Measurements from ENCODE around the gene TBRG1.

The TBRG1 gene

DNA sequence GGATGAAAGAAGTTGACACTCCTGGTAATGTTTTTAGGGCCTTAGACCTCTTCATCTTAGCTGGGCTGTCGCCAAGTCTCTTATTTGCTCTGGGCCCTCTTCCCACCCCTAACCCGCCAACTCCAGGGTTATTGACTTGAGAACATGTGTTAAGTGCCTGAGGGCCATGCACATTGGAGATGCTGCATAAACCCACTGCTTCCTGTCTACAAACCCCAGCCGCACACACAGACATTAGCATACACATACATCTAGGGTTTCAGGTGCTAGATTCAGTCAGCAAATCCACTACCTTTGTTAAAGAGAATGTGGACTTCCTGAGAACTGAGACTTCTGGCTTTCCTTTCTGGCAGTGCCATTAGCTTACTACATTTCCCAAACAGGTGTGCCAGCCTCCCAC, 10.6 kb upstream of the TBRG1 start:
- in situ Hi-C loops (cut with MboI; ENCODE audit: low sequenced_read_pairs), result no loop called here

DNA sequence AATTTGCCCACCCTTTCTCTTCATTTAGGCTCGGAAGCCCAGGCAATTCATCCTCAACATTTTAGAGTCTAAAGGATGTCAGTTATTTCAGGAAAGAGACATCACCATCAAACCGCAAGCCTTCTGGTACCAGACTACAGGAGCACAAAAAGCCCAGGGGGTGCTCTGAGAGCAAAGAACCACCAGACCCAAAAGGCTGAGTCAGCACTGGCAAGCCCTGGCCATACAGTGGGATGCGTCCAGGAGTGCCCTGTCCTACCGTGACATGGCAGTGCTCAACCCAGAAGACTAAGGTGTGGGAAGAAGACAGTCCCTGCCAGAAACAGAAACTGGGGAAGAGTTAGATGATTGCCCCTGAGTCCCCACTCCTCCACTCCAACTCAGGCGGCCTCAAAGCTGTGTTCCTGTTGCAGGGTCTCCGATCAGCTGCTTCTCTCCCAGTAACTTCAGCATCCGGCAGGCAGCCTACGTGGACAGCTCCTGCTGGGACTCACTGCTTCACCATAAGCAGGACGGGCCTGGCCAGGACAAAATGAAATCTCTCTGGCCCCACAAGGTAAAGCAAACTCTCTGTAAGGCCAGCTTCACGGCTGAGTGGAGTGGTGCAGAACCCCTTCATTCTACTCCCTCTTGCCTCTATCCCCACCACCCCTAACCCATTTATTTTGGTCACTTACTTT, 10.0 kb upstream of the TBRG1 start:
- in situ Hi-C loops (cut with MboI; ENCODE audit: low sequenced_read_pairs), result no loop called here

DNA sequence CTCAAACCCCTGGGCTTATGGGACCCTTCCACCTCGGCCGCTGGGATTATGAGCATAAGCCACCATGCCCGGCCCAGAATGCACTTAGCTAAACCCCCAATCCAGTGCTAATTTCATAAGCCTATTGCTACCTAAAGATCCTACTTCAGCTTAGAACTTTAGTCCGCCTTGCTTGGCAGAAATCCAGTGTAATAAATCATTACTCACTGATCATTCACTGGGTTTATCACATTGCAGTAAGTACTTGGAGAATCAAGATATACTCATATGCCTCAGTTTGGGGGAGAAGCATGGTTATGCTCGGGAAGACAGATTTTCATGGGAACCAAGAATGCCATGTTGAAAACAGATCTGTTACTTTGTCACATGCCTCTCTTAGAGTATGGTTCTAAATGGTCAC, 3.8 kb upstream of the TBRG1 start:
- in situ Hi-C loops (cut with MboI; ENCODE audit: low sequenced_read_pairs), result no loop called here

DNA sequence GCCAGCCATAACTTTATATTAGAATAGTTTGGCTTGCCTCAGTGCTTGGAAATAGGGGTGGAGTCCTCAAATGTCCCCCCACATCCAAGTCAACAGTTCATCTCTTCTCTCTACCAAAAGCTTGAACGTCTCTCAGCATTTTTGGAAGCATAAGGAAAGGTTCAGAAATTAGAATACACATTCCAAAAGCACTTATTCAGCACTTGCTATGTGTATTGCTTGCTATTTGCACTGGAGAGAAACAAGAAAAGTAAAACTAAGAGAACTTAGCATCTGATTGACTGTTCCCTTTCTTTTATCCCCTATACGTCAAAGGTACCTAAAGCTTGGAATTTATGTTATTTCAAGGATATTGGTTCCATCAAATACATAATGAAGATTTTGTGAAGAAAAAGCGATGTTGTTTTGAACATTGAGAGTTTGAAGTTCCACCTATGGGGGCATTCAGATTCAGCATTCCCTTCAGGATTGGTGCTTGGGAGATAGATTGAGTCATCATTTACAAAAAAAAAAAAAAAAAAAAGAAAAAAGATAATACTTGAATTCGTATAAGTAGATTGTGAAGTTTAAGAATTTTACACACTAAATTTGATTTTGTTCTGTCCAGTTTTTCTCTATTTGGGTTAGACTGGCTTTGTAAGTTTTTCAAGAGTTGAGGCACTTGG, 1.3 kb downstream of the TBRG1 start:
- in situ Hi-C loops (cut with MboI; ENCODE audit: low sequenced_read_pairs), result no loop called here

DNA sequence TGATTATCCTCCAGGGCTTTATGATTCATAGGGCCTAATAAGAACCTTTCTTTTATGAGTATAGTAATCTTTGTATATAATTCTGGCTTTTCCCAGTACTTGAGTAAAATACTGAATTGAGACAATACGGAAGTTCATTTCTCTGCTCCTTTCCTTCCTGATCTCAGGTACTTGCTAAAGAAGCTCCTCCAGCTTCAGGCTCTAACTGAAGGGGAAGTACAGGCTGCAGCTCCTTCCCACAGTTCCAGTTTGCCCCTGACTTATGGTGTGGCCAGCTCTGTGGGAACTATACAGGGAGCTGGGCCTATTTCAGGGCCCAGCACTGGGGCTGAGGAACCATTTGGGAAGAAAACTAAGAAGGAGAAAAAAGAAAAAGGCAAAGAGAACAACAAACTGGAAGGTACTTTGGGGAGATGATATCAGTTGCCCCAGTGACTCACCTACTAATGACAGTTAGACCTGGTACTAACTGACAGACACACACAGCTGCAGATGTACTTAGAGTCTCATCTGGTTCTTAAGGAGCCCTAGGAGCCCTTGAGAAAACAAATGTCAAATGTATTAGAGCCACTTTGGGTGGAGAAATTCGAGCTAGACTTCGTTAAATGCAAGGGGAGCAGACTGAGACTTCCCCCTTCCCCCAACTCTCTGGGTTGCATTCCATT, 3.0 kb downstream of the TBRG1 start:
- in situ Hi-C loops (cut with MboI; ENCODE audit: low sequenced_read_pairs), result no loop called here

- in situ Hi-C loops (cut with MboI; ENCODE audit: low sequenced_read_pairs), result no loop called here
Observed at GRCh38 chr11:124627546-124627945, 4.9 kb downstream of the TBRG1 start.

- in situ Hi-C loops (cut with MboI; ENCODE audit: low sequenced_read_pairs), result no loop called here
Observed at GRCh38 chr11:124629961-124630360, 7.3 kb downstream of the TBRG1 start.

DNA sequence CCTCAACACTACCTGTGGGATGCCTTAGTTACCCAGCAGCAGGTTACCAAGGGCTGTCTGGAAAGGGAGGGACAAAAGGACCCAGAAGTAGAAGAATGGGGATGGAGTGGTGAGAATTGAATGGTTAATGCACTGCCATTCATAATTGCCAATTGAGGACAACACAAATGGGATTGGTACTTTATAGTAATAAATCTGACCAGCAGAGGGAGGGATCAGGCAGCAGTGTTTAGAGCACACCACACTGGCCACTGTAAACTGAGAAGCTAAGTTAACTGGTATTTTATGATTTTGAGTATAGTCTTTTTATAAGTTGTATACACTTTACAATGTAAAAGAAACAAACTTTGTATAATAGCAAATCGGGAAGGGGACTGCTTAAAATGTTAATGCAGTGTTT, 10.7 kb downstream of the TBRG1 start:
- in situ Hi-C loops (cut with MboI; ENCODE audit: low sequenced_read_pairs), result no loop called here

GRCh38 chr11:124635932-124636331, 13.3 kb downstream of the TBRG1 start:
- in situ Hi-C loops (cut with MboI; ENCODE audit: low sequenced_read_pairs), result no loop called here

DNA sequence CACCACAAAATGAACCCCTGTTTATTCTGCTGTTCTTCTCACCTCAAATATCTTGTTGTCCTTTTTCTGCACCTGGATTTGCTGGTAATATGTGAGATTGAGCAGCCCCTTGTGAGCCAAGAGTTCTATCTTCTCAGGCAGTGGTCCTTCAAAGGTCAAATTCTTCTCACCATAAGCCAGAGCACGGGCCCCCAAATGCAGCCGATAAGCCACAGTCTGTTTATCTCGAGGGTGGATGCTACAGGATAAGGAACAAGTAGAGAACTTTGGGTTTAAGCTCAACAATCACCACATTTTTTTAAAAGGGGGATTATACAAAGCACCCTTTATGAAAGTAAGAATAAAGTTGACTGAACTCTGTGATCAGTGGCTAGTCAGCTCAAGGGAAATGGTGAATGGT, 15.8 kb downstream of the TBRG1 start:
- in situ Hi-C loops (cut with MboI; ENCODE audit: low sequenced_read_pairs), result no loop called here

- in situ Hi-C loops (cut with MboI; ENCODE audit: low sequenced_read_pairs), result no loop called here
Observed at GRCh38 chr11:124639186-124639585, 16.5 kb downstream of the TBRG1 start.

GRCh38 chr11:124640666-124641065, 18.0 kb downstream of the TBRG1 start:
- in situ Hi-C loops (cut with MboI; ENCODE audit: low sequenced_read_pairs), result no loop called here

- in situ Hi-C loops (cut with MboI; ENCODE audit: low sequenced_read_pairs), result no loop called here
Observed at GRCh38 chr11:124642628-124643027, 20.0 kb downstream of the TBRG1 start.

DNA sequence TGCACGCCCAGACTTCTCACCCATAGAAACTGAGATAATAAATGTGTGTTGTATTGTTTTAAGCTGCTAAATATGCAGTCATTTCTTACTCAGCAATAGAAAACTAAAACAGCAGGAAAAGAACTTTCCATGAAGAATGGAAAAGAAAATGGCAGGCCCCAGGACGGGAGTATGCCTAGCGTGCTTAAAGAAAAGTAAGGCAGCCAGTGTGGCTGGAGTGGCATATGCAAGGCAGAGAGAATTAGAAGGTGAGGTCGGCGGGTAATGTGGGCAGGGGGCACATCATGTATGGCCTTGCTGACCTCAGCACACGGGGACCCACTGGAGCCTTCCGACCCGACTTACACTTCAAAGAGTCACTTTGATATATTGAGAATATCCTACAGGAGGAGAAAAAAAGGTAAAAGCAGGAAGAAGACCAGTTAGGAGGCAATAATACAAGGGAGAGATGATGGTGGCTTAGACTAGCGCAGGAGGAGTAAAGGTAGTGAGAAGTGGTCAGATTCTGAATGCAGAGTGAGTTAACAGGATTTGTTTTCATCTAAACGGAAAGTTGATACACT, 20.5 kb downstream of the TBRG1 start:
- in situ Hi-C loops (cut with MboI; ENCODE audit: low sequenced_read_pairs), result no loop called here

- in situ Hi-C loops (cut with MboI; ENCODE audit: low sequenced_read_pairs), result no loop called here
Observed at GRCh38 chr11:124643605-124644425, 21.2 kb downstream of the TBRG1 start.

DNA sequence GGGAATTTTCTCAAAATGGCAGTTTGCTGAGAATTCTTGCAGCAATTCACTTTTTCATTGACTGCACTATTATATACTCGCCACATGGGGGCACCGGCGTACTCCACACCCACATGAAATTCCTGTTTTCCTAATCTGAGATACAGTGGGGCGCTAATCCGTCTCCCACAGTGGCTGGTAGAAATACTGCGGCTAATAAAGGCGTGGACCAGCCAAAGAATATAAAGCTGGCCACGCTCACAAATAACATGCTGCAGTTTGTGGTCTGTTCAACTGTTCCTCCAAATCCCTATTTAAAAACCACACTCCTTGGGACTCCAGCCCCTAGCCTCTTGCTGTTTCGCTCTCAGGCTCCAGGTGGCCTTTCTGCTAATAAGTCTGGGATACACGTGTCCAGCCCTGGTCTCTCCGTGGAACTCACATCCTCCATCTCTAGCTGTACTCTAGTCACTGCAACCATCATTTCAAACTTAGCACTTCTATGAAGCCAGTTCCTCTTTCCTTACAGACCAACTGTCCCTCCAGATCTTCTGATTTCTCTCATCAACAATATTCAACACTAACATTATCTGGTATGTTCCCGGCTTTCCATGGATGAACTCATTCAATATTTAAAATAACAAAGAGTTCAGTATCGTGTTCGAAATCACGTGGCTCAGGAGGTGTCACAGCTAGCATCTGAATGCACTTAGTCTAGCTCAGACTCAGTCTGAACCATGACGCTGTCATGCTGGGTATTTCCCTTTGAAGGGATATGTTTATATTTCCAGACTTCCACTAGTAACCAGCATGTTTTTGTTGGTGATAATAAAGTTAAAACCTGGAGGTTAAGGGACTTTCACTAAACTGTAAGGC, 22.0 kb downstream of the TBRG1 start:
- in situ Hi-C loops (cut with MboI; ENCODE audit: low sequenced_read_pairs), result no loop called here

- in situ Hi-C loops (cut with MboI; ENCODE audit: low sequenced_read_pairs), result no loop called here
Observed at GRCh38 chr11:124646148-124646547, 23.5 kb downstream of the TBRG1 start.

DNA sequence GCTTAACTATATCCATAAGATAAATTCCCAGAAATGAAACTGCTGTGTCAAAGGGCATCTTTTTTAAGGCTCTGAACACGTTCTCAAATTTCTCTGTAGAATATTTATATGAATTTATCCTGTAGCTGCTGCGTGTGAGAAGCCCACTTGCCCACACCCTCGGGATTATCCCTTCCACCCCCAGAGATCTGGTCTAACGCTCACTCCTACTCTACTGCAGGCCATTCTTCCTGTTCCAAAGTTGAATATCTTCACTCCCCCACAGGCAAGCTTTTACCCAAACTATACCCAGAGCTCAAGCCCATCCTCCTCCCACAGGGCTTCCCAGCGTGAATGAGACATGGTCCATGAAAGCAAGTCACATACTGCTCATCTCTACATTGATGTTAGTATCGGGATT, 25.9 kb downstream of the TBRG1 start:
- in situ Hi-C loops (cut with MboI; ENCODE audit: low sequenced_read_pairs), result no loop called here

GRCh38 chr11:124656774-124657630, 34.3 kb downstream of the TBRG1 start:
- in situ Hi-C loops (cut with MboI; ENCODE audit: low sequenced_read_pairs), result no loop called here
